SK-N-MC (cell line): ENCODE data around the gene TMEM143.

Experiments used
- EZH2 ChIP-seq: fragments of 200-600 bp; sonication (generic); IDR thresholded peaks from one replicate; pipeline ENCODE4 v1.6.1; 2017; ENCODE audit warnings: antibody characterized with exemption
- POLR2AphosphoS5 ChIP-seq: IDR thresholded peaks from 2 replicates; pipeline ENCODE4 v1.6.1; 2012; ENCODE audit warnings: mild to moderate bottlenecking, low read depth, low read length, borderline replicate concordance

DNA sequence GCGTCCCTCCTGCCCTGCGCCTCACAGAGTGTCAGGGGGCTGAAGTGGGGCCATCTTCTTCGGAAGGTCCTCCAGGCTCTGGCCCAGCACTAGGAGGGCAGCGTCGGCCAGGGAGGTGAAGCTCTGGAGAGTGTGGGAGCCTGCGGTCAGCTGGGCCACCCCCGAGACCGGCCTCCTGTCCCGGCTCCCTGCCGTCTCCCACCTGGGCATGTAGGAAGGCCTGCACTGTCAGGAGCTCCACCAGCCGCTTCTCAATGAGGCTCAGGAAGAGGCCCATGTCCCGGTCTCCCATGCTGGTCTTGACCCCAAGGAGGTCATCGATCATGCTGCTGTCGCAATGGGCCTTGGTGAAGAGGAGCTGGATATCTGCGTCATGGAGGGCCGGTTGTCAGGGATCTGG, 65.8 kb downstream of the TMEM143 start:
- TF ChIP-seq EZH2, result no peak
- no peak for TF ChIP-seq POLR2AphosphoS5
